ENCODE measurements around the gene A2ML1. TPM values are rescaled to one million over a fixed set of nuclear protein-coding genes. Genes with fewer than 3 reads are reported as not detected.

Gene A2ML1
- total and polyA plus RNA-seq, 2 donors (not counting 1 experiment from before 2014, with no cell fraction given): not detected

GRCh38 chr12:8886502-8887284 lies 64.3 kb downstream of the A2ML1 start:
- no peaks in the 10 kb centered on the region for H3K79me2 ChIP-seq (ENCODE audit: control insufficient read depth, insufficient read depth, low read length)
- H3K27me3 ChIP-seq (ENCODE audit: control insufficient read depth, insufficient read depth, low read length): no peaks in the 10 kb centered on the region
- no peak overlapping the region for H3K9ac ChIP-seq (ENCODE audit: insufficient read depth, low read length)
- H3K9me3 ChIP-seq (ENCODE audit: control insufficient read depth, insufficient read depth, low read depth, low read length): no peaks in the 10 kb centered on the region
- no peak overlapping the region for H3K4me2 ChIP-seq (ENCODE audit: extremely low read depth, insufficient read depth, low read length)
- DNase-seq (ENCODE audit: low read depth in 2 of 2): no peak
- TF ChIP-seq EZH2 (IDR thresholded peaks at IDR 0.05; ENCODE audit: low read length, missing control alignments) (no peak), CTCF (conservative IDR thresholded peaks at IDR 0.05 in 1 of 2, IDR thresholded peaks at IDR 0.05 in 1 of 2; ENCODE audit: low read depth in 1 of 2, low read length in 2 of 2) (no peak)
- no peak overlapping the region for H3K27ac ChIP-seq (ENCODE audit: insufficient read depth, low read length)
- no peaks in the 10 kb centered on the region for H3K4me1 ChIP-seq (ENCODE audit: control insufficient read depth, extremely low read depth, insufficient read depth, low read length)
- H3K36me3 ChIP-seq (ENCODE audit: control insufficient read depth, insufficient read depth, low read length): no peaks in the 10 kb centered on the region
- H2AFZ ChIP-seq (ENCODE audit: low read length): no peak overlapping the region
- no peaks in the 10 kb centered on the region for H4K20me1 ChIP-seq (ENCODE audit: control insufficient read depth, extremely low read depth, insufficient read depth, low read length)
- no peak overlapping the region for H3K4me3 ChIP-seq (replicated peaks in 1 of 4; ENCODE audit: control extremely low read depth in 1 of 4, insufficient read depth in 1 of 4, low read depth in 3 of 4, low read length in 4 of 4)

GRCh38 chr12:8887285-8887715 lies 64.9 kb downstream of the A2ML1 start:
- no peaks in the 10 kb centered on the region for H3K79me2 ChIP-seq (ENCODE audit: control insufficient read depth, insufficient read depth, low read length)
- no peak for TF ChIP-seq CTCF (conservative IDR thresholded peaks at IDR 0.05 in 1 of 2, IDR thresholded peaks at IDR 0.05 in 1 of 2; ENCODE audit: low read depth in 1 of 2, low read length in 2 of 2)
- no peak for TF ChIP-seq EZH2 (IDR thresholded peaks at IDR 0.05; ENCODE audit: low read length, missing control alignments)
- no peaks in the 10 kb centered on the region for H3K4me1 ChIP-seq (ENCODE audit: control insufficient read depth, extremely low read depth, insufficient read depth, low read length)
- H3K4me3 ChIP-seq (replicated peaks in 1 of 4; ENCODE audit: control extremely low read depth in 1 of 4, insufficient read depth in 1 of 4, low read depth in 3 of 4, low read length in 4 of 4): no peak overlapping the region
- H4K20me1 ChIP-seq (ENCODE audit: control insufficient read depth, extremely low read depth, insufficient read depth, low read length): no peaks in the 10 kb centered on the region
- no peak overlapping the region for H3K27ac ChIP-seq (ENCODE audit: insufficient read depth, low read length)
- no peaks in the 10 kb centered on the region for H3K27me3 ChIP-seq (ENCODE audit: control insufficient read depth, insufficient read depth, low read length)
- H3K36me3 ChIP-seq (ENCODE audit: control insufficient read depth, insufficient read depth, low read length): no peaks in the 10 kb centered on the region
- no peak overlapping the region for H3K4me2 ChIP-seq (ENCODE audit: extremely low read depth, insufficient read depth, low read length)
- DNase-seq (ENCODE audit: low read depth in 2 of 2): peak in 1 of 2 donors; percentile 30
- H3K9me3 ChIP-seq (ENCODE audit: control insufficient read depth, insufficient read depth, low read depth, low read length): no peaks in the 10 kb centered on the region
- no peak overlapping the region for H3K9ac ChIP-seq (ENCODE audit: insufficient read depth, low read length)
- no peak overlapping the region for H2AFZ ChIP-seq (ENCODE audit: low read length)

GRCh38 chr12:8890313-8891085 lies 68.1 kb downstream of the A2ML1 start:
- Histone ChIP-seq H3K9ac (ENCODE audit: insufficient read depth, low read length) (no peak overlapping the region), H3K4me1 (ENCODE audit: control insufficient read depth, extremely low read depth, insufficient read depth, low read length) (no peaks in the 10 kb centered on the region), H3K27me3 (ENCODE audit: control insufficient read depth, insufficient read depth, low read length) (no peaks in the 10 kb centered on the region), H3K9me3 (ENCODE audit: control insufficient read depth, insufficient read depth, low read depth, low read length) (no peaks in the 10 kb centered on the region), H3K4me2 (ENCODE audit: extremely low read depth, insufficient read depth, low read length) (peak overlapping the region; percentile 82), H3K79me2 (ENCODE audit: control insufficient read depth, insufficient read depth, low read length) (no peaks in the 10 kb centered on the region), H4K20me1 (ENCODE audit: control insufficient read depth, extremely low read depth, insufficient read depth, low read length) (no peaks in the 10 kb centered on the region), H2AFZ (ENCODE audit: low read length) (peak overlapping the region; percentile 83), H3K27ac (ENCODE audit: insufficient read depth, low read length) (no peak overlapping the region), H3K36me3 (ENCODE audit: control insufficient read depth, insufficient read depth, low read length) (no peaks in the 10 kb centered on the region), H3K4me3 (replicated peaks in 1 of 4; ENCODE audit: control extremely low read depth in 1 of 4, insufficient read depth in 1 of 4, low read depth in 3 of 4, low read length in 4 of 4) (peak overlapping the region; percentile 46 to 75 (median 54))
- DNase-seq (ENCODE audit: low read depth in 2 of 2): peak; percentile 33 to 50
- TF ChIP-seq EZH2 (IDR thresholded peaks at IDR 0.05; ENCODE audit: low read length, missing control alignments): no peak
- peak; percentile 70 to 85 for TF ChIP-seq CTCF (conservative IDR thresholded peaks at IDR 0.05 in 1 of 2, IDR thresholded peaks at IDR 0.05 in 1 of 2; ENCODE audit: low read depth in 1 of 2, low read length in 2 of 2)

Data from fibroblast of lung (primary cell).